Neuron (in vitro differentiated cells): ENCODE data around the gene ARHGAP42.

Experiments used
- H2AFZ ChIP-seq: one replicate; pipeline ENCODE4 v1.6.1; 2013; ENCODE audit warnings: low read depth, mild to moderate bottlenecking, inconsistent platforms, low read length, moderate library complexity
- H3K27me3 ChIP-seq: one replicate; pipeline ENCODE4 v1.6.1; 2013; ENCODE audit warnings: low read length; ENCODE audit not compliant: insufficient read depth
- H3K36me3 ChIP-seq: one replicate; pipeline ENCODE4 v1.6.1; 2013; ENCODE audit warnings: low read length; ENCODE audit not compliant: insufficient read depth
- H3K4me1 ChIP-seq: one replicate; pipeline ENCODE4 v1.6.1; 2013; ENCODE audit warnings: low read length; ENCODE audit not compliant: insufficient read depth
- H3K4me3 ChIP-seq: 2 replicates; pipeline ENCODE4 v1.5.1; 2013; ENCODE audit warnings: mild to moderate bottlenecking, low read length, moderate library complexity
- H3K9me3 ChIP-seq: one replicate; pipeline ENCODE4 v1.6.1; 2013; ENCODE audit warnings: low read length

The ARHGAP42 gene

DNA sequence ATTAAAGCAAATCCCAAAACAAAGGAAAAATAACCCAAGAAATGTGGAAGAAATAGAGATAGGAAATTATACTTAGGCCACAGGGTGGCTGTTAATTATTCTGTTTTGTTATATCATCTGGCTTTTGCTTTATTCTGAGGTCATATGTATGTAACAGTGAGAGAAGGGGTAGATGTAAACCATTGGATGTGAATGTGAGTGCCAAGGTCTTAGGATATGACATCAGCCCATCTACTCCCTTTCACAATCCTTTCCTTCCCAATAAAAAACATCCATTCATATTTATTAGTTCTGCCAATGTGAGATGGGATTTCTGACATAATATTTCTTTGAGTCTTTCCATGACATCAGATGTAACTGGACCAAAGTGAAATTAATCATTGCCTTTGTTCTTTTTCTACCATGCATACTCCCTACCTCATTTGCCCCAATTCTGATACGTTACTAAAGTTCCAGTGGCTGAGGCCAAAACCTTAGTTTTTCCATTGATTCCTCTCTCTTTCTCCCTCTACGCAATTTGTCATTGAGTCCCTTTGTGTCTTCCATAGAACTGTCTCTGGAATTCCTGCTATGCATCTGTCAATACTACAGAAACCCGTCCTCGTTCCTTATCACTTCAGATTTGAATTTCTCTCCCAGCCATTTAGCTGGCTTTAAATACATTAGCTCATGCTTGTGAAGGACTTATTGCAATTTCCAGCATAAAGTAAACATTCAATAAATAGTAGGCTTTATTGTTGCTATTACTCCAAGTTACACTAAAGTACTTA is 170.3 kb downstream of the ARHGAP42 start:
- H2AFZ ChIP-seq: no peak overlapping the region
- H3K9me3 ChIP-seq: no peaks in the 10 kb centered on the region
- no peaks in the 10 kb centered on the region for H3K27me3 ChIP-seq
- peaks cover 7% of the 10 kb centered on the region for H3K4me1 ChIP-seq
- no peak overlapping the region for H3K4me3 ChIP-seq
- no peaks in the 10 kb centered on the region for H3K36me3 ChIP-seq

DNA sequence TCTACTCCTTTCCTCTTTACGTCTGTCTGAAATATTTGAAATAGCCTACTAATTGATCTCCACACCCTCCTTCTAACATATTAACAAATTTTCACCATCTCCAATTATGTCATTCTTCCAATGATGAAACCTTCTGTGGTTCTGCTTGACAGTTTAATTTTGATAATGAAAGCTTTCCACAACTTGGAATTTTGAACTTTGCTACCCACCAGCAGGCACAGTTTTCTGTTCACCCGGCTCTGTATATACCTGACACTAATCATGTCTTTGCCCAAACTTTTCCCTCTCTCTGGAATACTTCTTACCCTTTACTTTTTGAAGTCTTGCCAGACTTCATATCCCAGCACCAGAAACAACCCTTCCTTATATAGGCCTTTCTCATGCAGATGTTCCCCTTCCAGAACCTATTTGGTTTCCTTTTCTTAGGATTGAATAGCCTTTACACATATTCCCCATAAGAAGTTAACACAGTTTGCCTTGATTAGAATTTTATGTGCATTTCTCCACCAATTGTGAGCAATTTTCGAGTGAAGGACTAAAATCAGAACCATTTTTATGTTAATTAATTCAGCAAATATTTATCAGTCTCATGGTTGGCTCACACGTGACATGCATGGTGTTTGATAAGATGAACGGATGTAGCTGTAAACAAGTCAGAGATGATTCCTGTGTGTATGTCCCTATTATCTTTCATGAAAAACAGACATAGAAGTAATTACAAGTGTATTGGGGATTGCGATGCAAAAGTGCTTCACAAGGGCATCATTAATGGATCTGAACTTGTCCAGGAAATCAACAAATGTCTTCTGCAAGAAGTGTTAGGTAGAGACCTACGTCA is 173.4 kb downstream of the ARHGAP42 start:
- Histone ChIP-seq H3K9me3 (no peaks in the 10 kb centered on the region), H3K36me3 (no peaks in the 10 kb centered on the region), H3K4me3 (no peak overlapping the region), H3K4me1 (peaks cover 7% of the 10 kb centered on the region), H3K27me3 (no peaks in the 10 kb centered on the region), H2AFZ (no peak overlapping the region)

DNA sequence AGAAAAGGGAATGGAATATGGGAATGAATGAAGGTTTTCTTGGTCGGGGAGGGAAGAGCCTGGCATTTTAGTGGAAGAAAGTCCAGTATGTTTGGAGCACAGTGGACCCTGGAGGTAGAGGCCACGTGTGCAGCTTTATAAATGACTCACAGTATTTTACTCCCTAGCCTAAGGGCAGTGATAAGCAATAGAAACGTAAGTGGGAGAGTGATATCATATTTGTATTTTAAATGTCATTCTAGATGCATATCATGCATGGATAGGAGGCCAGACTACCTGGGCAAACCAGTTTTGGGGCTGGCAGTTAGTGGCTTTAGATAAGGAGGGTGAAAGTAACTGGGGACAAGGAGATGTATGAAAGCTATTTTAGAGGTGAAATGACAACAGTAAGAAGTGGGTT is 174.1 kb downstream of the ARHGAP42 start:
- H2AFZ ChIP-seq: no peak overlapping the region
- H3K36me3 ChIP-seq: no peaks in the 10 kb centered on the region
- H3K4me3 ChIP-seq: no peak overlapping the region
- peaks cover 5% of the 10 kb centered on the region for H3K4me1 ChIP-seq
- no peaks in the 10 kb centered on the region for H3K27me3 ChIP-seq
- no peaks in the 10 kb centered on the region for H3K9me3 ChIP-seq

DNA sequence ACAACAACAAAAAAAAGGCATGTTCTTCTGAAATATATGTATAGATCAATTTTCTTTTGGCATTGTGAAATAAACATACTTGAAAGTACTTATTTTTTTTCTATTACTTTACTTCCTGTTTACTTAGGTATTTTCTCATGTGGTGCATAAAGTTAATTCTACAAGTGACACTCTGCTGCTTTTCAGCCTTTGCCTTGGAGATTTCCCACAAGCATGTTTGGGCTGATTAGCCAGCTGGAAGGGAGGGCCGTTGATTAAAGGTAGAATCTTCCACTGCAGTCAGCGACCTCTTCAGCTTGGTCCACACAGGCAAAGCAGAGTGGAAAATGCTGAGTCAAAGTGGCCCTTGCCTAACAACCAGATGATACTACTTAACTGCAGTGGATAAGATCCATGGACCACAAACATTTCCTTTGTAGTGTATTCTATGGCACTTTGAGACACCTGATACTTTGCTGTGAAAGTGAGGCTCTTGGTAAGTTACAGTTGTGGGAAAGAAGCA is 176.0 kb downstream of the ARHGAP42 start:
- H3K4me1 ChIP-seq: no peaks in the 10 kb centered on the region
- H3K9me3 ChIP-seq: no peaks in the 10 kb centered on the region
- no peak overlapping the region for H3K4me3 ChIP-seq
- no peaks in the 10 kb centered on the region for H3K36me3 ChIP-seq
- no peaks in the 10 kb centered on the region for H3K27me3 ChIP-seq
- H2AFZ ChIP-seq: no peak overlapping the region

DNA sequence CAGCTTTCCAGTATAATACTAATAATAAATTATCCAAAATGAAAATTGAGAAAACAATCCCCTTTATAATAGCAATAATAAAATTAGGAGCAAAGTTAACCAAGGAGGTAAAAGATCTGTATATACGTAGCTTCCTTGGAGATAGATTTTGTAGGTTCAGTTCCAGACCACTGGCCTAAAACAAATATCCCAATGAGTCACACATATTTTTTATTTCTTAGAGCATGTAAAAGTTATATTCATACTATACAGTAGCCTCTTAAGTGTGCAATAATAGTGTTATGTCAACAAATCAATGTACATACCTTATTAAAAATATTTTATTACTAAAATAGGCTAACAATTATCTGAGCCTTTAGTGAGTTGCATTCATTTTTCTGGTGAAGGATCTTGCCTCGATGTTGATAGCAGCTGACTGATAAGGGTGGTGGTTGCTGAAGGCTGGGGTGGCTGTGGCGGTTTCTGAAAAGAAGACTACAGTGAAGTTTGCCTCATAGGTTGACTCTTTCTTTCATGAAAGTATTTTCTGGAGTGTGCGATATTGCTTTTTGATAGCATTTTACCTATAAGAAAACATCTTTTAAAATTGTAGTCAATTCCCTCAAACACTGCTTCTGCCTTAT is 178.5 kb downstream of the ARHGAP42 start:
- H3K9me3 ChIP-seq: no peaks in the 10 kb centered on the region
- no peak overlapping the region for H2AFZ ChIP-seq
- H3K4me3 ChIP-seq: no peak overlapping the region
- no peaks in the 10 kb centered on the region for H3K4me1 ChIP-seq
- no peaks in the 10 kb centered on the region for H3K27me3 ChIP-seq
- no peaks in the 10 kb centered on the region for H3K36me3 ChIP-seq

DNA sequence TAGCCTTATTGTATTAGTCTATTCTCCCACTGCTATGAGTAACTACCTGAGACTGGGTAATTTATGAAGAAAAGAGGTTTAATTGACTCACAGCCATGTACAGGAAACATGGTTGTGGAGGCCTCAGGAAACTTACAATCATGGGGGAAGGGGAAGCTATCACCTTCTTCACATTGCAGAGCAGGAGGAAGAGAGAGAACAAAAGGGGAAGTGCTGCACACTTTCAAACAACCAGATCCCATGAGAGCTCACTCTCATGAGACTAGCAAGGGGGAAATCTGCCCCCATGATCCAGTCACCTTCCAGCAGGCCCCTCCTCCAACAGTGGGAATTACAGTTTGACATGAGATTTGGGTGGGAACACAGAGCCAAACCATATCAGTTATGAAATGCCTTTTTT is 179.4 kb downstream of the ARHGAP42 start:
- Histone ChIP-seq H3K27me3 (no peaks in the 10 kb centered on the region), H3K9me3 (no peaks in the 10 kb centered on the region)

DNA sequence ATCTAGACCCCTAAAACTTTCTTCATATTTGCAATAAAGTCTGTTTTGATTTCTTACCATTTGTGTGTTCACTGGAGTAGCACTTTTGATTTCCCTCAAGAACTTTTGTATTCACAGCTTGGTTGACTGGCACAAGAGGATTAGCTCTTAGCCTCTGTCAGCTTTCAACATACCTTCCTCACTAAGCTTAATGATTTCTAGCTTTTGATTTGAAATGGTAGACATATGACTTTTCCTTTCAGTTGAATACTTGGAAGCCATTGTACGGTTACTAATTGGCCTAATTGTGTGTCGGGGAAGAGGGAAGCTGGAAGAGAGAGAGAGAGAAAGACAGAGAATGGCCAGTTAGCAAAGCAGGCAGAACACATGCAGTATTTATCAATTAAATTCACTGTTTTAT is 180.5 kb downstream of the ARHGAP42 start:
- H3K27me3 ChIP-seq: no peaks in the 10 kb centered on the region
- no peak overlapping the region for H2AFZ ChIP-seq
- H3K4me3 ChIP-seq: no peak overlapping the region

More for the DNA sequence above, 179.4 kb downstream of the ARHGAP42 start:
- Histone ChIP-seq H3K4me1 (no peaks in the 10 kb centered on the region), H3K4me3 (no peak overlapping the region), H2AFZ (no peak overlapping the region), H3K36me3 (no peaks in the 10 kb centered on the region)

DNA sequence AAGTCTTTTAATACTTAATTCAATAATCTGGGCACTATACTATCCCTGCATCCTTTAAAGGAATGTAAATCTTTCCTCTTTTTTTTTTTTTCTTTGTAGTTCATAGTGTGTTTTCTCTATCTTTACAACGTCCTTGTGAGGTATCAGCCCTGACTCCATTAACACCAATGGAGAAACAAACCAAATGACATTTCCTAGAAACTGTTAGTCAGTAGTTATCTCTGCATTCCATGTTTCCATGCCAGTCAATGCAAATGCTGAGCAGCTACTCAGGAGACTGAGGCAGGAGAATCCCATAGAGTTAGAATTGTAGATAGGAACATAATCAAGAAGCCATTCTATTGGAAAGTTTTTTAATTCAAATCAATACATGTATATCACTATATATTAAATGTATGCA is 182.2 kb downstream of the ARHGAP42 start:
- H3K27me3 ChIP-seq: no peaks in the 10 kb centered on the region
- no peak overlapping the region for H3K4me3 ChIP-seq
- no peaks in the 10 kb centered on the region for H3K9me3 ChIP-seq
- no peaks in the 10 kb centered on the region for H3K4me1 ChIP-seq
- no peaks in the 10 kb centered on the region for H3K36me3 ChIP-seq
- H2AFZ ChIP-seq: no peak overlapping the region

More for the DNA sequence above, 180.5 kb downstream of the ARHGAP42 start:
- H3K36me3 ChIP-seq: no peaks in the 10 kb centered on the region
- no peaks in the 10 kb centered on the region for H3K4me1 ChIP-seq
- H3K9me3 ChIP-seq: no peaks in the 10 kb centered on the region

DNA sequence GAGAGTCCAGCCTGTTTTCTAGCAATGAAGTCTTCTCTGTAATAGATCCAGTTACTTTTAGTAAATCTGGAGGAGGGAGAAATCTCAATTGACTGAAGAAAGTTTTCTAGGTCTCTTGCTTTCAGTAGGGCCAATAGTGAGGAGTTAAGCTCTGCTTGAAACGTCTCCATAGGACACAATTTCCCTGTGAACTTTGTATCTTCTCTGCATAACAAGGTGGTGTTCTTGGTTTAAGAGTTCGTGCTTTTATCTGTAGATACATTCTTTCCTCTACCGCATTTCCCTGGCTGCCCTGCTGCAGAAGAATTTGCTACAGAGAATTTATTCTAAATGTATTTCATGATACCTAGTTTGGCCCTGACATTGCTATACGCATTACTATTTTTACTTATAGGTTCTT is 183.1 kb downstream of the ARHGAP42 start:
- no peaks in the 10 kb centered on the region for H3K9me3 ChIP-seq

DNA sequence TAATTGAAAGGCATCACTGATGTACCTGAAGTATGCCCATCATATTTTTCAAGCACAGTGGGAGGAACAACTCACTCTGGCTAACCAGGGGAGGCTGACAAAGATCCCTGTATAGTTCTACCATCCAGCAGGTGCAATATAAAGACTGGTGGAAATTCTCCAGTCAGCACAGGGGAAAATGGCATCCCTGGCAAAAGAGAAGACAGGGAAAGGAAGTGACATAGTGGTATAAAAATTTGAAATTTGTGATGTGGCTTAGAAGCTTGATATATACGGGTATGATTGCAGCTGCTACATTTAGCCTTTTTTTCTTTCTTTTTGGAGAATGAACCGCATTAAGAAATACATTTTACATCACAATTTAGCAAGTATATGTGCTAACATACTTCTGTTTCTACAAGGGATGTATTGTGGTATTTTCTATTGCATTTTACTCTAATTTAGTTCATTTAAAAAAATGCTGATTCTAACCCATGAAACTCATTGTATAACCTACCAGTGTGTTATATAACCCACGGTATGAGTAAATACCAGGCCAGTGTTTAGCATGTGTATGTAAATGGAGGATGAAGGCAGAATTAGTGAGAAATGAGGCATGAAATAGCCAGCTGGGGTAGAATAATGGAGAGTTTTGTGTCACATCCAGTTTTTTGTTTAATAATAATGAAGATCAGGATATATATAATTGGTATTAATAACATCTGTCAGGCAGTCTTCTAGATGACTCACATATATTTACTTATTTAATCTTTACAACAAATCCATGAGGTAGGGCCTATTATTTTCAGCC is 186.1 kb downstream of the ARHGAP42 start:
- no peak overlapping the region for H2AFZ ChIP-seq
- no peaks in the 10 kb centered on the region for H3K36me3 ChIP-seq
- H3K4me3 ChIP-seq: no peak overlapping the region
- no peaks in the 10 kb centered on the region for H3K4me1 ChIP-seq
- no peaks in the 10 kb centered on the region for H3K9me3 ChIP-seq
- H3K27me3 ChIP-seq: no peaks in the 10 kb centered on the region

More for the DNA sequence above, 183.1 kb downstream of the ARHGAP42 start:
- no peaks in the 10 kb centered on the region for H3K4me1 ChIP-seq
- H3K36me3 ChIP-seq: no peaks in the 10 kb centered on the region
- H2AFZ ChIP-seq: no peak overlapping the region
- H3K27me3 ChIP-seq: no peaks in the 10 kb centered on the region
- no peak overlapping the region for H3K4me3 ChIP-seq

DNA sequence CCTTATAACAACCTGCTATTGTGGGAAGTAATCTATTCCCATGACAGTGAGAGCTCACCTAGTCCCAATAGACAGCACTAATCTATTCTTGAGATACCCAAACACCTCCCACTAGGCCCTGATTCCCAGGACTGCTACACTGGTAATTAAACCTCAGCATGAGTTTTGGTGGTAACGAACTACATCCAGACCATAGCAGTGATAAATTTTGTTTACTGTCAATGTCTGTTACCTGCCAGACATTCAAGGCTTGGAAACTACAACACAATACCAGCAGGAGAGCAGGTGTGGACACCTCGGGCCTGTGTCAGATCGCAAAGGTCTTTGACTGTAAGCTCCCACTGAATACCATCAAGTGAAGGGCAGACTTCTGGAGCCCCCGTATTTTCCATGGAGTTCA is 187.1 kb downstream of the ARHGAP42 start:
- no peak overlapping the region for H3K4me3 ChIP-seq
- H3K36me3 ChIP-seq: no peaks in the 10 kb centered on the region
- H3K4me1 ChIP-seq: no peaks in the 10 kb centered on the region
- no peaks in the 10 kb centered on the region for H3K9me3 ChIP-seq
- H3K27me3 ChIP-seq: no peaks in the 10 kb centered on the region
- H2AFZ ChIP-seq: no peak overlapping the region

DNA sequence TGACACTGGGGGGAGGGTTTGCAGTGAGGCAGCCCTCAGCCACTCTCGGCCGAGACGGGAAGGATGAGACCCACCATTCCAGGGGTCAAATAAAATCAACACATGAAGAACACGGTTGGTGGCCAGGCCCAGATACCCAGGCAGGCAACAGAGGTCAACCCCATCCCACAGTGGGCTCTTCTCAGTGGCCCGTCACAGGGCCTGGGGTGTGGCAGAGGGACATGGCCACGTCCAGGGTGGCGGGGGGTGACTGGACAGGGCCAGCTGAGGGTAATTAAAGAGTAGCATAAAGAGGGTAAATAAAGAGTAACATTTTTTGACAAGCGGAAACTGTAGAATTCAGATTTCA is 188.4 kb downstream of the ARHGAP42 start:
- Histone ChIP-seq H3K4me1 (no peaks in the 10 kb centered on the region), H3K27me3 (no peaks in the 10 kb centered on the region), H3K4me3 (no peak overlapping the region), H2AFZ (no peak overlapping the region), H3K9me3 (no peaks in the 10 kb centered on the region), H3K36me3 (no peaks in the 10 kb centered on the region)
